Right atrium auricular region (tissue), 2 donors: ENCODE data around the gene IRAK1. TPM values are rescaled to one million over a fixed set of nuclear protein-coding genes. Genes with fewer than 3 reads are reported as not detected.
"Not testable (repeated sequence)": the region's sequence is repeated elsewhere in the genome, so short reads cannot be mapped to it uniquely, and the experiment has no call there.

Experiments
- DNase-seq: peaks from one replicate; pipeline ENCODE4 v3.0.0-alpha.2; 2019; ENCODE audit warnings: low spot score
- H3K27ac ChIP-seq, 2 donors: fragments of 200-600 bp; sonication (generic); 1 replicate in 1 of 2; 2 replicates in 1 of 2; pipeline ENCODE4 v1.5.1; 2016 to 2019
- H3K27me3 ChIP-seq, 2 donors: fragments of 200-600 bp; sonication (generic); one replicate each; pipeline versions ENCODE4 v1.5.1 to v1.6.0; 2017 to 2019
- H3K36me3 ChIP-seq: fragments of 200-600 bp; sonication (generic); one replicate; pipeline ENCODE4 v1.5.1; 2016
- H3K4me1 ChIP-seq, 2 donors: fragments of 200-600 bp; sonication (generic); one replicate each; pipeline versions ENCODE4 v1.5.1 to v1.6.0; 2017 to 2019
- H3K4me3 ChIP-seq, 2 donors: fragments of 200-600 bp; sonication (generic); 1 replicate in 1 of 2; 2 replicates in 1 of 2; pipeline ENCODE4 v1.5.1; 2017 to 2019; ENCODE audit warnings: mild to moderate bottlenecking in 1 of 2, moderate library complexity in 1 of 2
- H3K9me3 ChIP-seq, 2 donors: fragments of 200-600 bp; sonication (generic); one replicate each; pipeline ENCODE4 v1.5.1; 2019
- CTCF ChIP-seq, 2 donors: fragments of 200-600 bp; sonication (generic); IDR thresholded peaks; one replicate each; pipeline ENCODE4 v1.5.1; 2019; ENCODE audit warnings: antibody characterized with exemption in 2 of 2
- total RNA-seq, 2 donors: library from RNA; depleted of rRNA; stranded (reverse); fragments of >200 nt; gene quantifications; one replicate each; pipeline ENCODE4 v1.1.0, GENCODE V29; 2016

IRAK1 gene
- total RNA-seq, 2 donors from 2014 or later: 27.5 to 37.1 TPM

DNA sequence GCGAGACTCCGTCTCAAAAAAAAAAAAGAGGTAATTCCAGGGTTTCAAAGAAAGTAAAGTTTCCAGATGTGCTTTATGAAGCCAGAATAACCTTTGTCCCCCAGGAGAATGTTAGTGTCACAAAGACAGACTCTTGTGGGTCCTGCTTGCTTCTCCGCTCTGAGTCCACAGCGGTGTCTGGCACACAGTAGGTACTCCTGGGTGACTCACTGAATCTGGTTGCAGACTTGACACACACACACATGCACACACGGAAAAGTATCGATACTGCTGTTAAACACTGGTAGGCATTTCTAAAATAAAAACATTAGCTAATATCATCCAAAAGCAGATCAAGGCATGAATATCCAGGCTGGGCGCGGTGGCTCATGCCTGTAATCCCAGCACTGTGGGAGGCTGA, 24.2 kb downstream of the IRAK1 start:
- Histone ChIP-seq H3K36me3 (no peaks in the 10 kb centered on the region), H3K27ac (no peak overlapping the region), H3K27me3 (no peaks in the 10 kb centered on the region), H3K4me3 (no peak overlapping the region), H3K9me3 (no peaks in the 10 kb centered on the region), H3K4me1 (no peaks in the 10 kb centered on the region)
- no peak for DNase-seq
- no peak for TF ChIP-seq CTCF (IDR thresholded peaks at IDR 0.05)

DNA sequence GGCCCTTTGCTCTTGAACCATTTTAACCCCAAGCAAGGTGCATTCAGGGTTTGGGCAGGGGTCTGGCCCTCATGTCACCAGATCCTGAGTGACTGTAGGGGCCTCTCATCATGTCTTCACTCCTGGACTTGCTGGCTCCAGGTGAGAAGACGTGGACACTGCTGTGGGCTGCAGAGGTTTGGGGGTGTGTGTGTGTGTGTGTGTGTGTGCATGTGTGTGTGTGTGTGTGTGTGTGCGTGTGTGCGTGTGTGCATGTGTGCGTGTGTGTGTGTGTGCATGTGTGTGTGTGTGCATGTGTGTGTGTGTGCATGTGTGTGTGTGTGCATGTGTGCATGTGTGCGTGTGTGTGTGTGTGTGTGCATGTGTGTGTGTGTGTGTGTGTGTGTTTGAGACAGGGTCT, 25.3 kb downstream of the IRAK1 start:
- not testable (repeated sequence) for DNase-seq, H3K27me3 ChIP-seq, H3K4me3 ChIP-seq, H3K9me3 ChIP-seq, H3K36me3 ChIP-seq, H3K27ac ChIP-seq, H3K4me1 ChIP-seq

GRCh38 chrX:153993978-153994377, 25.7 kb downstream of the IRAK1 start:
- Histone ChIP-seq H3K4me3 (no peak overlapping the region), H3K4me1 (no peaks in the 10 kb centered on the region), H3K27me3 (no peaks in the 10 kb centered on the region), H3K9me3 (no peaks in the 10 kb centered on the region), H3K27ac (no peak overlapping the region), H3K36me3 (no peaks in the 10 kb centered on the region)
- no peak for TF ChIP-seq CTCF (IDR thresholded peaks at IDR 0.05)
- DNase-seq: no peak

DNA sequence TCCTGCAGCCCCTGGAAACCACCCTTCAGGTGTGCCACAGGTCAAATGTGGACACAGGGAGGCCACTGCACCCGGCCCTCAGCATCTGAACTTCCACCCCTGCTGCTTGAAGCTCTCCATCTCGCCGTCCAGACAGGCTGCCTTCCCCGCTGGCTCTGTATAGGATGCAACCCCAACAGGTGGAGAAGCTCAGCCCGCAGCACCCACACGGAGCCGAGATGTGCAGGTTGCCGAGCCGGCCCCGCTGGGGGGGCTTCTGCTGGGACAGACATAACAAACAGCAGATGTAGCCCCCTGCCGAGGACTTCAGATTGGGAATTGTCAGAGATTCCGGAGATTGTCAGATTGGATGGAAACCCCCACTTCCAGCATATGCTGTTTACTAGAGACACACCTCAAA, 26.6 kb downstream of the IRAK1 start:
- Histone ChIP-seq H3K4me1 (no peaks in the 10 kb centered on the region), H3K27me3 (no peaks in the 10 kb centered on the region), H3K9me3 (no peaks in the 10 kb centered on the region), H3K27ac (no peak overlapping the region), H3K36me3 (no peaks in the 10 kb centered on the region), H3K4me3 (no peak overlapping the region)
- DNase-seq: no peak
- no peak for TF ChIP-seq CTCF (IDR thresholded peaks at IDR 0.05)

DNA sequence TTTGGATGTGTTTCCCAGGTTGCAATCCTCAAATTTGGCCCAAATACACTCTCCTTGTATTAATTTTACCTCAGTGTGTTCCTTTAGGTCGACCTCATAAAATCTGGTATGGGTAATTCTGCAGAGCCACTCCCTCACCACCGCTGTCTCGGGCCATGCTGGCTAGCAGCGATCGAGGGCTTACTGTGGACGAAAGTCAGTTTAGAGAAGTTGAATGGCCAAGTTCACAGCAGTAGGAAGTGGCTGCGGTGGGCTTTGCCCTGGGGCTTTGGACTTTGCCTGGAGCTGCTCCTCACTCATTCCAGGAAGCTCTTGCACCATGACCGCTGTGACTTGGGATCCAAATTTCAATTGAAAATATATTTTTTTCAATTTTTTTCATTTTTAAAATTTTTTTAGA, 27.5 kb downstream of the IRAK1 start:
- Histone ChIP-seq H3K36me3 (no peaks in the 10 kb centered on the region), H3K27me3 (no peaks in the 10 kb centered on the region), H3K4me3 (no peak overlapping the region), H3K4me1 (no peaks in the 10 kb centered on the region), H3K27ac (no peak overlapping the region), H3K9me3 (no peaks in the 10 kb centered on the region)
- no peak for DNase-seq
- no peak for TF ChIP-seq CTCF (IDR thresholded peaks at IDR 0.05)

- no peak for DNase-seq
- no peaks in the 10 kb centered on the region for H3K36me3 ChIP-seq
- no peak overlapping the region for H3K4me3 ChIP-seq
- H3K9me3 ChIP-seq: no peaks in the 10 kb centered on the region
- no peak overlapping the region for H3K27ac ChIP-seq
- no peaks in the 10 kb centered on the region for H3K27me3 ChIP-seq
- no peak for TF ChIP-seq CTCF (IDR thresholded peaks at IDR 0.05)
- H3K4me1 ChIP-seq: no peaks in the 10 kb centered on the region
These were observed 28.6 kb downstream of the IRAK1 start for GRCh38 chrX:153991013-153991580.
